Islet of Langerhans (tissue), 1 donor: Measurements from ENCODE around the gene TENM3.
"Not testable (repeated sequence)": the region's sequence is repeated elsewhere in the genome, so short reads cannot be mapped to it uniquely, and the experiment has no call there.

Experiments
- FAIRE-seq: peaks from one replicate; lab custom pipeline; 2011; peaks lifted over from hg19 to GRCh38; lab: Jason Lieb, UNC

TENM3 gene

GRCh38 chr4:182228991-182229577 lies 14.1 kb upstream of the TENM3 start:
- FAIRE-seq: no peak

- no peak for FAIRE-seq
Observed at GRCh38 chr4:182230256-182230655, 12.9 kb upstream of the TENM3 start.

- no peak for FAIRE-seq
Observed at GRCh38 chr4:182231080-182231479, 12.1 kb upstream of the TENM3 start.

- FAIRE-seq: no peak
Observed at GRCh38 chr4:182231496-182231895, 11.7 kb upstream of the TENM3 start.

- FAIRE-seq: no peak
Observed at GRCh38 chr4:182233310-182234090, 9.7 kb upstream of the TENM3 start.

GRCh38 chr4:182235021-182235795 lies 8.0 kb upstream of the TENM3 start:
- no peak for FAIRE-seq

- no peak for FAIRE-seq
Observed at GRCh38 chr4:182236186-182236585, 7.0 kb upstream of the TENM3 start.

- FAIRE-seq: not testable (repeated sequence)
Observed at GRCh38 chr4:182237010-182237409, 6.2 kb upstream of the TENM3 start.

- no peak for FAIRE-seq
Observed at GRCh38 chr4:182238355-182238931, 4.8 kb upstream of the TENM3 start.

GRCh38 chr4:182240161-182241130 lies 2.8 kb upstream of the TENM3 start:
- FAIRE-seq: no peak

- not testable (repeated sequence) for FAIRE-seq
Observed at GRCh38 chr4:182242260-182242659, 942 bp upstream of the TENM3 start.

- FAIRE-seq: no peak
Observed at GRCh38 chr4:182242787-182243186, 415 bp upstream of the TENM3 start.

GRCh38 chr4:182245041-182245440 lies 1.8 kb downstream of the TENM3 start:
- FAIRE-seq: no peak

GRCh38 chr4:182245541-182246215 lies 2.5 kb downstream of the TENM3 start:
- no peak for FAIRE-seq

- no peak for FAIRE-seq
Observed at GRCh38 chr4:182246401-182247205, 3.4 kb downstream of the TENM3 start.

GRCh38 chr4:182248295-182248694 lies 5.1 kb downstream of the TENM3 start:
- FAIRE-seq: no peak

- FAIRE-seq: no peak
Observed at GRCh38 chr4:182250446-182250845, 7.2 kb downstream of the TENM3 start.

- FAIRE-seq: no peak
Observed at GRCh38 chr4:182251116-182251515, 7.9 kb downstream of the TENM3 start.

- no peak for FAIRE-seq
Observed at GRCh38 chr4:182252220-182252619, 9.0 kb downstream of the TENM3 start.
